ENCODE measurements around the gene GOT2. TPM values are rescaled to one million over a fixed set of nuclear protein-coding genes. Genes with fewer than 3 reads are reported as not detected.
"Not testable (repeated sequence)": the region's sequence is repeated elsewhere in the genome, so short reads cannot be mapped to it uniquely, and the experiment has no call there.

GOT2 gene
- total RNA-seq, result 100 to 1,000 TPM; 106 to 128 TPM
- 125 TPM for polyA plus RNA-seq (2013, experiment 1 of 2)
- 111 TPM for polyA plus RNA-seq (2013, experiment 2 of 2)
- long read RNA-seq, experiment 1, transcript GOT2-201 (10 exons, 2,462 nt), result major isoform, 60 of 112 reads
- long read RNA-seq, experiment 1, partial matches to known transcripts, result 42 of 112 reads
- long read RNA-seq, experiment 1, other reads (novel, unspliced or antisense), result 10 of 112 reads
- long read RNA-seq, experiment 2, transcript GOT2-201 (10 exons, 2,462 nt), result major isoform, 195 of 219 reads
- long read RNA-seq, experiment 2, partial matches to known transcripts, result 14 of 219 reads
- long read RNA-seq, experiment 2, other reads (novel, unspliced or antisense), result 10 of 219 reads
- long read RNA-seq, experiment 3, transcript GOT2-201 (10 exons, 2,462 nt), result major isoform, 764 of 802 reads
- long read RNA-seq, experiment 3, partial matches to known transcripts, result 15 of 802 reads
- long read RNA-seq, experiment 3, other reads (novel, unspliced or antisense), result 22 of 802 reads
- long read RNA-seq, experiment 4, transcript GOT2-201 (10 exons, 2,462 nt), result major isoform, 169 of 308 reads
- long read RNA-seq, experiment 4, partial matches to known transcripts, result 134 of 308 reads
- long read RNA-seq, experiment 4, other reads (novel, unspliced or antisense), result 5 of 308 reads

- no peaks in the 10 kb centered on the region for H3K27me3 Mint-ChIP-seq (ENCODE audit: insufficient read depth)
- Histone ChIP-seq H3K4me1 (ENCODE audit: control insufficient read depth, insufficient read depth, low read length) (peaks cover 4% of the 10 kb centered on the region), H3K36me3 (ENCODE audit: control insufficient read depth, insufficient read depth, low read length) (peaks cover 4% of the 10 kb centered on the region), H3K9me3 (ENCODE audit: control insufficient read depth, low read length) (no peaks in the 10 kb centered on the region), H3K9ac (ENCODE audit: extremely low read depth, low read length, poor library complexity, severe bottlenecking) (peak within 1 kb of the TSS; percentile 76), H3K27ac (ENCODE audit: low read depth, low read length) (peak within 1 kb of the TSS; percentile 47), H3K4me3 (ENCODE audit: low read length) (peak within 1 kb of the TSS; percentile 88), H3K27me3 (ENCODE audit: control insufficient read depth, insufficient read depth, low read length, poor library complexity, severe bottlenecking) (no peaks in the 10 kb centered on the region)
- peaks cover 5% of the 10 kb centered on the region for H3K36me3 Mint-ChIP-seq (ENCODE audit: low read depth)
- 0 to 1% methylated on average over 10 to 68 of the region's 68 CpGs for WGBS, 2 experiments (ENCODE audit: insufficient coverage in 1 of 2, insufficient read length in 1 of 2)
- peak within 1 kb of the TSS; percentile 95 for H3K27ac Mint-ChIP-seq
- DNase-seq, result peak; percentile 96
- peaks cover 9% of the 10 kb centered on the region for H3K4me1 Mint-ChIP-seq
- peak; percentile 93 for TF ChIP-seq CTCF (conservative IDR thresholded peaks at IDR 0.05)
- H3K9me3 Mint-ChIP-seq, result no peaks in the 10 kb centered on the region
- H3K4me3 Mint-ChIP-seq, result peak within 1 kb of the TSS; percentile 97
Measured at GRCh38 chr16:58733671-58734458, at the start of gene GOT2. Gene GOT2, minus strand, starts transcription at chr16:58734316. Its CDS starts 88 bp downstream, at chr16:58734228.

GRCh38 chr16:58779291-58779690 is 45.2 kb upstream of the GOT2 start:
- H3K9ac ChIP-seq (ENCODE audit: extremely low read depth, low read length, poor library complexity, severe bottlenecking); H3K36me3 ChIP-seq (ENCODE audit: control insufficient read depth, insufficient read depth, low read length); DNase-seq; H3K4me1 ChIP-seq (ENCODE audit: control insufficient read depth, insufficient read depth, low read length); H3K27me3 ChIP-seq (ENCODE audit: control insufficient read depth, insufficient read depth, low read length, poor library complexity, severe bottlenecking); H3K27ac Mint-ChIP-seq; H3K9me3 ChIP-seq (ENCODE audit: control insufficient read depth, low read length); H3K4me3 Mint-ChIP-seq; H3K27ac ChIP-seq (ENCODE audit: low read depth, low read length); H3K36me3 Mint-ChIP-seq (ENCODE audit: low read depth); H3K4me3 ChIP-seq (ENCODE audit: low read length); H3K4me1 Mint-ChIP-seq: not testable (repeated sequence)
- peaks cover 14% of the 10 kb centered on the region for H3K9me3 Mint-ChIP-seq
- peaks cover 11% of the 10 kb centered on the region for H3K27me3 Mint-ChIP-seq (ENCODE audit: insufficient read depth)
- WGBS, 2 experiments (ENCODE audit: insufficient coverage in 1 of 2, insufficient read length in 1 of 2), result 100% methylated on average over 1 of the region's 1 CpG; no CpG with 5 or more reads in 1 of the 2 experiments

DNA sequence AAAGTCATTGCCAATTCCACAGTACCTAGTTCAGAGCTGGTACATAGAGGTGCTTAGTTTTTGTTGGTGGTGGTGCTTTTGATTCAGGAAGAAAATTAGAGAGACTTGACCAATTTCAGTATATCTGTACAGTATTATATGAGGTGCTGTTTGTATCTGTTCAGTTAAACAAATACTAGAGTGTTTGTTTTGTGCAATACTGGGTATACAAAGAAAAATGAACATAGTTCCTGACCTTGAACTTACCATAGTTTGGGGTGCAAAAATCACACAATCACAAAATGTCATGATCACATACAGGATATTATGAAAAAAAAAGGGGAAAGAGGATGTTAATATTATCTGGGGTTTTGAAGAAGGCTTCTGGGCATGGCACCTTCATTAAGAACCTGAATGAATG is 39.8 kb upstream of the GOT2 start:
- Histone ChIP-seq H3K4me3 (ENCODE audit: low read length) (no peak overlapping the region), H3K36me3 (ENCODE audit: control insufficient read depth, insufficient read depth, low read length) (no peaks in the 10 kb centered on the region), H3K4me1 (ENCODE audit: control insufficient read depth, insufficient read depth, low read length) (peaks cover 10% of the 10 kb centered on the region), H3K9ac (ENCODE audit: extremely low read depth, low read length, poor library complexity, severe bottlenecking) (no peak overlapping the region), H3K9me3 (ENCODE audit: control insufficient read depth, low read length) (no peaks in the 10 kb centered on the region), H3K27ac (ENCODE audit: low read depth, low read length) (no peak overlapping the region), H3K27me3 (ENCODE audit: control insufficient read depth, insufficient read depth, low read length, poor library complexity, severe bottlenecking) (no peaks in the 10 kb centered on the region)
- DNase-seq, result no peak
- no peak for TF ChIP-seq CTCF (conservative IDR thresholded peaks at IDR 0.05)
- peaks cover 10% of the 10 kb centered on the region for H3K4me1 Mint-ChIP-seq
- no peaks in the 10 kb centered on the region for H3K36me3 Mint-ChIP-seq (ENCODE audit: low read depth)
- H3K27me3 Mint-ChIP-seq (ENCODE audit: insufficient read depth), result no peaks in the 10 kb centered on the region
- peaks cover 1% of the 10 kb centered on the region for H3K9me3 Mint-ChIP-seq
- no peak overlapping the region for H3K4me3 Mint-ChIP-seq
- H3K27ac Mint-ChIP-seq, result no peak overlapping the region
